Mesendoderm (in vitro differentiated cells): Measurements from ENCODE around the gene JAKMIP1.

Experiments used
- DNase-seq: peaks from one replicate; pipeline ENCODE4 v3.0.0; 2013
- H2AK5ac ChIP-seq: 2 replicates; pipeline ENCODE4 v1.6.1; 2013; ENCODE audit warnings: low read length, inconsistent platforms
- H2BK120ac ChIP-seq: 2 replicates; pipeline ENCODE4 v1.6.1; 2013; ENCODE audit warnings: low read depth, mild to moderate bottlenecking, low read length, moderate library complexity, mixed read lengths
- H2BK15ac ChIP-seq: replicated peaks from 2 replicates; pipeline ENCODE4 v1.6.1; 2013; ENCODE audit warnings: low read depth, mild to moderate bottlenecking, moderate library complexity
- H2BK5ac ChIP-seq: 2 replicates; pipeline ENCODE4 v1.6.1; 2013; ENCODE audit warnings: low read length, inconsistent platforms
- H3K18ac ChIP-seq: 2 replicates; pipeline ENCODE4 v1.6.1; 2013; ENCODE audit warnings: mild to moderate bottlenecking, low read length, mixed read lengths
- H3K23ac ChIP-seq: one replicate; pipeline ENCODE4 v1.6.1; 2013; ENCODE audit warnings: low read length
- H3K27ac ChIP-seq: 2 replicates; pipeline ENCODE4 v1.5.1; 2013; ENCODE audit warnings: low read depth, mild to moderate bottlenecking, inconsistent platforms, low read length, moderate library complexity
- H3K27me3 ChIP-seq: 2 replicates; pipeline ENCODE4 v1.6.1; 2013; ENCODE audit warnings: low read length, control low read depth, mild to moderate bottlenecking, inconsistent platforms; ENCODE audit not compliant: insufficient read depth, poor library complexity
- H3K36me3 ChIP-seq: 2 replicates; pipeline ENCODE4 v1.6.1; 2013; ENCODE audit warnings: low read length, inconsistent platforms; ENCODE audit not compliant: control insufficient read depth, insufficient read depth
- H3K4ac ChIP-seq: one replicate; pipeline ENCODE4 v1.6.1; 2013; ENCODE audit warnings: low read depth, mild to moderate bottlenecking, low read length, moderate library complexity
- H3K4me1 ChIP-seq: 2 replicates; pipeline ENCODE4 v1.6.1; 2013; ENCODE audit warnings: low read depth, low read length, inconsistent platforms; ENCODE audit not compliant: control insufficient read depth
- H3K4me2 ChIP-seq: 2 replicates; pipeline ENCODE4 v1.6.1; 2013; ENCODE audit warnings: low read length
- H3K4me3 ChIP-seq: 2 replicates; pipeline ENCODE4 v1.5.1; 2013; ENCODE audit warnings: mild to moderate bottlenecking, low read length
- H3K56ac ChIP-seq: one replicate; pipeline ENCODE4 v1.6.1; 2013; ENCODE audit warnings: low read length
- H3K79me1 ChIP-seq: 2 replicates; pipeline ENCODE4 v1.6.1; 2013; ENCODE audit warnings: low read length, inconsistent platforms
- H3K79me2 ChIP-seq: 2 replicates; pipeline ENCODE4 v1.6.1; 2013; ENCODE audit warnings: mild to moderate bottlenecking, low read length; ENCODE audit not compliant: control insufficient read depth, insufficient read depth
- H3K9ac ChIP-seq: 2 replicates; pipeline ENCODE4 v1.6.1; 2013; ENCODE audit warnings: low read length, inconsistent platforms
- H4K5ac ChIP-seq: one replicate; pipeline ENCODE4 v1.6.1; 2013; ENCODE audit warnings: low read length
- H4K8ac ChIP-seq: one replicate; pipeline ENCODE4 v1.6.1; 2013; ENCODE audit warnings: low read depth, mild to moderate bottlenecking, control low read depth, low read length, moderate library complexity
- WGBS: extraction: QIAGEN DNeasy Blood & Tissue Kit; methylation state at CpG from one replicate; pipeline ENCODE4 v1.1.7; 2013; ENCODE audit warnings: low lambda C conversion rate, missing lambda C conversion rate; ENCODE audit not compliant: insufficient coverage; ENCODE audit errors: extremely low coverage; 5-methylcytosine and 5-hydroxymethylcytosine counted together

Gene JAKMIP1

DNA sequence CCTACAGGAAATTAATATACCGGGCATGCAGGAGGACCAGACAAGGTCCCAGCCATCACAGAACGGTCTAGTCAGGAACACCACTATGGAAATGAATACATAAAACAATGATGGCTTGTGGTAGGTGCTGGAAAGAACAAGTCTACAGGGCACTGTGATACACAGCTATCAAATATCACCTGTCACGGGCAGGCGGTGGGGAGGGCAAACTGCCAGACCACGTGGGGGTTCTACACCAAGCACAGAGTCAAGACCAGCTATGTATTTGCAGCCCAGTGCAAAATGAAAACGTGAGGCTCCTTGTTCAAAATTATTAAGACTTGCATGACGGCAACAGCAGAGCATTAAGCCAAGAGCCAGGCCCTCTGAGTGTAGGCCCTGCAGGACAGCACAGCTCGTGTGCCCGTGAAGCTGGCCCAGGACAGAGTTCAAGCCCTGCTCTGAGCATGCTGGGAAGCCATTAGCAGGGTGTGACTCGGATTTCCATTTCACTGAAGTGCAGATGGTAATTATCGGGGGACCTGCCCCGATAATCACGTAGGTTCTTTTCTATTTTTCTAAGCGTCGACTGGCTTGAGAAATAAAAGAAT, 83.6 kb downstream of the JAKMIP1 start:
- no peaks in the 10 kb centered on the region for H3K27me3 ChIP-seq
- H2BK15ac ChIP-seq: no peak overlapping the region
- peak; percentile 64 for DNase-seq
- H2BK5ac ChIP-seq: peak overlapping the region; percentile 97
- peak overlapping the region; percentile 13 for H3K18ac ChIP-seq
- peak overlapping the region; percentile 98 for H2AK5ac ChIP-seq
- H3K27ac ChIP-seq: peak overlapping the region; percentile 60
- H3K4ac ChIP-seq: peak overlapping the region; percentile 74
- peak overlapping the region; percentile 85 for H3K23ac ChIP-seq
- no peak overlapping the region for H3K4me3 ChIP-seq
- no CpG with 5 or more reads among the region's 15 CpGs for WGBS
- H4K8ac ChIP-seq: no peak overlapping the region
- no peaks in the 10 kb centered on the region for H3K36me3 ChIP-seq
- H2BK120ac ChIP-seq: peak overlapping the region; percentile 46
- H3K79me2 ChIP-seq: no peaks in the 10 kb centered on the region
- H3K9ac ChIP-seq: peak overlapping the region; percentile 42
- peak overlapping the region; percentile 80 for H3K56ac ChIP-seq
- H3K4me2 ChIP-seq: no peak overlapping the region
- peaks cover 12% of the 10 kb centered on the region for H3K4me1 ChIP-seq
- H3K79me1 ChIP-seq: no peaks in the 10 kb centered on the region
- H4K5ac ChIP-seq: peak overlapping the region; percentile 84

DNA sequence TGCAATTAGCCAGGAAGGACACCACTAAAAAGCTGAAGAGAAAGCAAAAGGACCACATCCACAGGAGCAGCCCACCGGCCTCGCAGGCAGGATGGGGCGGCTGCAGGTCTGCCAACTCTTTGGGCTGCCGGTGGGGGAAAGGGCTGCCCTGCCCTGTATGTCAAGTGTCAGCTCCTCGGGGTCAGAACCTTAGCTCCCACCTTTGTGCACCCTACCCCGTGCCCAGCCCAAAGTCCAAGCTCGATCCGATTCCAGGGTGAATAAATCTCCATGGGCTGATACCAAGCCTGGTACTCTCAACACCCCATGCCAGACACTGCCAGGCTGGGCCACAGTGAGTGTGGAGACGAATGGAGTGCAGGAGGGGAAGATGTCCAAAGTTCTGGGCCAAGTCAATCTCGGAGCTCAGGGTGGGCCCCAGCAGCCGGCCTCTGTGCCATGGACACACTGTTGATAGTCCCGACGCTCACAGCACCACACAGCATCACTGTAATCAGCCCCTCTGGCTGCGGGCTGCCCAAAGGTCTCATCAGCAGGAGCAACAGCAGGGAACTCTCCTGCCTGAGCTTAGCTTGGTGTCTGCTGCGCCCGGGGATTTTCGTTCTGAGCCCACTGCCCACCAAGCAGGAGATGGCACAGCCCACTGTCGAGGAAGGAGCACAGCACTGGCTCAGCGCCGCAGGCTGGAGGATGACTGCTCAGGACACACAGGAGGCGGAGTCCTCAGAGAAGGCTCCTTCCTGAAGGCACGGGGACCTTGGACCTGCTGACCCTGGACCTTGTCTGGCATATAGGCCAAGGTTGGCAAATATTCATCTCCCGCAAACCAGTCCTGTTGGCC, 84.4 kb downstream of the JAKMIP1 start:
- no peak overlapping the region for H3K4me2 ChIP-seq
- H4K8ac ChIP-seq: no peak overlapping the region
- H3K79me2 ChIP-seq: no peaks in the 10 kb centered on the region
- H2BK120ac ChIP-seq: peak overlapping the region; percentile 46
- H2BK15ac ChIP-seq: no peak overlapping the region
- H3K4me1 ChIP-seq: peaks cover 12% of the 10 kb centered on the region
- H3K23ac ChIP-seq: peak overlapping the region; percentile 85
- no peaks in the 10 kb centered on the region for H3K27me3 ChIP-seq
- H3K4ac ChIP-seq: peak overlapping the region; percentile 74
- no peaks in the 10 kb centered on the region for H3K79me1 ChIP-seq
- H3K36me3 ChIP-seq: no peaks in the 10 kb centered on the region
- H2BK5ac ChIP-seq: peak overlapping the region; percentile 97
- peak overlapping the region; percentile 42 for H3K9ac ChIP-seq
- no CpG with 5 or more reads among the region's 23 CpGs for WGBS
- DNase-seq: no peak
- H4K5ac ChIP-seq: peak overlapping the region; percentile 84
- H3K56ac ChIP-seq: peak overlapping the region; percentile 80
- peak overlapping the region; percentile 13 for H3K18ac ChIP-seq
- H3K4me3 ChIP-seq: no peak overlapping the region
- peak overlapping the region; percentile 98 for H2AK5ac ChIP-seq
- peak overlapping the region; percentile 60 for H3K27ac ChIP-seq

- no peak overlapping the region for H3K18ac ChIP-seq
- H4K8ac ChIP-seq: no peak overlapping the region
- H3K27ac ChIP-seq: no peak overlapping the region
- H3K36me3 ChIP-seq: no peaks in the 10 kb centered on the region
- no peak overlapping the region for H2BK120ac ChIP-seq
- no CpG with 5 or more reads among the region's 5 CpGs for WGBS
- H3K4ac ChIP-seq: peak overlapping the region; percentile 74
- DNase-seq: no peak
- no peak overlapping the region for H3K4me2 ChIP-seq
- H3K4me1 ChIP-seq: peaks cover 12% of the 10 kb centered on the region
- no peak overlapping the region for H3K4me3 ChIP-seq
- no peaks in the 10 kb centered on the region for H3K79me1 ChIP-seq
- H3K23ac ChIP-seq: no peak overlapping the region
- no peaks in the 10 kb centered on the region for H3K79me2 ChIP-seq
- no peak overlapping the region for H2AK5ac ChIP-seq
- H3K9ac ChIP-seq: no peak overlapping the region
- H4K5ac ChIP-seq: no peak overlapping the region
- peak overlapping the region; percentile 80 for H3K56ac ChIP-seq
- H2BK15ac ChIP-seq: no peak overlapping the region
- H3K27me3 ChIP-seq: no peaks in the 10 kb centered on the region
- H2BK5ac ChIP-seq: peak overlapping the region; percentile 97
Measured at GRCh38 chr4:6115342-6115741, 85.0 kb downstream of the JAKMIP1 start.

DNA sequence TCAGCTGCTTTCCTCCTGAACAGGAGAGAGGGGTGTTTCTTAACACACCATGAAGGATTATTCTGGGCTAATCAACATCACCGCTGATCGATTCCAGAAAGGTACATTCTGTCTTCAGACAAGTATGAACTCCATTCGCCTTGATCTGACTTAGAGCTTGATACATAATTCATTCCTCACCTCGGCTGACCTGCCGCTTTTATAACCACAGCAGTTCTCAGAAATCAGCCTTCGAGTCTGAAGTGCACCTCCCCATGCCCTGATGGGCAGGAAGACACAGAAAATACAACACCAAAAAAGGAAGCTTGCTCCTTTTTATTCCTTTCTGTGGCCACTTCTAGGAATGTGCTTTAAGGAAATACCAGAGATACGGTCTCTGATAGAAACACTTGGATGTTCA, 85.7 kb downstream of the JAKMIP1 start:
- no peak overlapping the region for H2BK15ac ChIP-seq
- peak overlapping the region; percentile 86 for H4K5ac ChIP-seq
- H3K4me3 ChIP-seq: no peak overlapping the region
- H3K79me2 ChIP-seq: no peaks in the 10 kb centered on the region
- H3K4ac ChIP-seq: peak overlapping the region; percentile 39
- WGBS: no CpG with 5 or more reads among the region's 7 CpGs
- no peak overlapping the region for H3K9ac ChIP-seq
- no peaks in the 10 kb centered on the region for H3K27me3 ChIP-seq
- peak overlapping the region; percentile 47 for H2BK5ac ChIP-seq
- no peak overlapping the region for H3K23ac ChIP-seq
- H3K56ac ChIP-seq: peak overlapping the region; percentile 45
- H2AK5ac ChIP-seq: peak overlapping the region; percentile 91
- no peak overlapping the region for H3K4me2 ChIP-seq
- peaks cover 12% of the 10 kb centered on the region for H3K4me1 ChIP-seq
- no peak overlapping the region for H3K18ac ChIP-seq
- H3K79me1 ChIP-seq: no peaks in the 10 kb centered on the region
- H3K36me3 ChIP-seq: no peaks in the 10 kb centered on the region
- DNase-seq: no peak
- H3K27ac ChIP-seq: no peak overlapping the region
- H2BK120ac ChIP-seq: no peak overlapping the region
- no peak overlapping the region for H4K8ac ChIP-seq

- WGBS: no CpG with 5 or more reads among the region's 3 CpGs
- Histone ChIP-seq H3K79me1 (no peaks in the 10 kb centered on the region), H3K79me2 (no peaks in the 10 kb centered on the region), H2BK5ac (peak overlapping the region; percentile 47), H2BK15ac (no peak overlapping the region), H3K27ac (no peak overlapping the region), H3K27me3 (no peaks in the 10 kb centered on the region), H3K36me3 (no peaks in the 10 kb centered on the region), H3K56ac (peak overlapping the region; percentile 45), H3K4me2 (no peak overlapping the region), H3K23ac (no peak overlapping the region), H3K4me3 (no peak overlapping the region), H2AK5ac (peak overlapping the region; percentile 91), H3K4ac (peak overlapping the region; percentile 39), H4K8ac (no peak overlapping the region), H4K5ac (peak overlapping the region; percentile 86), H2BK120ac (no peak overlapping the region), H3K4me1 (peaks cover 12% of the 10 kb centered on the region), H3K18ac (no peak overlapping the region), H3K9ac (no peak overlapping the region)
- no peak for DNase-seq
Measured at GRCh38 chr4:6114181-6114580, 86.2 kb downstream of the JAKMIP1 start.
